ENCODE results near the gene RPA4.
"Not testable (repeated sequence)": the region's sequence is repeated elsewhere in the genome, so short reads cannot be mapped to it uniquely, and the experiment has no call there.

RPA4 gene, protein sequence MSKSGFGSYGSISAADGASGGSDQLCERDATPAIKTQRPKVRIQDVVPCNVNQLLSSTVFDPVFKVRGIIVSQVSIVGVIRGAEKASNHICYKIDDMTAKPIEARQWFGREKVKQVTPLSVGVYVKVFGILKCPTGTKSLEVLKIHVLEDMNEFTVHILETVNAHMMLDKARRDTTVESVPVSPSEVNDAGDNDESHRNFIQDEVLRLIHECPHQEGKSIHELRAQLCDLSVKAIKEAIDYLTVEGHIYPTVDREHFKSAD

GRCh38 chrX:96883608-96884007 is at the start of gene RPA4:
Gene RPA4, plus strand, starts transcription at chrX:96883908. Its CDS starts 403 bp downstream, at chrX:96884311.
- DNase-seq, result no peak

- no peak for DNase-seq
These were observed 49.6 kb upstream of the RPA4 start for GRCh38 chrX:96834137-96834536.

GRCh38 chrX:96835660-96836289 is 47.9 kb upstream of the RPA4 start:
- no peak for DNase-seq

DNA sequence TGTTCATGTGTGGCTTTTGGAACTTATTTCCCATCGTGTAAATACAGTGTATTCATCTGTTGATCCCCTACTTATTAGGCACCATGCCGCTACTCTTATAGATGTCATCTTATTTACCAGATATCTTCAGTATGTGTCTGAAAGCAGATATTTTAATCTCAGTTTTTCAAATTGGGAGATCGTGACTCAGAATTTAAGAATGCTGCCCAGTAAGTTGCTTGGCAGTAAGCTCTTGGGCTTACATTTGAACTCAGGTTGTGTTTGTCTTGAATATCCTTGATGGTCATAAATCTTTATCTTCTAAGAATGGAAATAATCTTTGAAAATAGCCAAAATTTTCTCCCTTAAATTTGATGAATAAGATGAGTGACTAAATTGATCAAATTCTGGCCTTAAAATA is 45.9 kb upstream of the RPA4 start:
- DNase-seq, result no peak

GRCh38 chrX:96838537-96838936 is 45.2 kb upstream of the RPA4 start:
- no peak for DNase-seq

DNA sequence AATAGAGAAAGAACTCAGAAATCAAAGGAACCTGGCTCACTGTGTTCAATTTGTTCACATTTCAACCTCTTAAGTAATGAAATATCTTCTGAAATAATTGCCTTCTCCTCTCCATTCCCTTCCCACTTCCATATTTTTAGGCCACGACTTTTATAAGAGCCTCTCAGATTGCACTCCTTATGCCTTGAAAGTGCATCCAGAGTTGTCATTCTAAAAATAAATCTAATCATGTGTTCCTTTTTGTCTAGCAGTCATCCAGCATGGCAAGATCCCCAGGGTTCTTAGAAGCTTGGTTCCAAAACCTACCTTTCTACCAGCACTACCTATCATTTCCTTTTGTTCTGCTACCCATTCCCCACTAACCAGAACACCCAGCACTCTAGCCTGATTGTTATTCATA is 42.4 kb upstream of the RPA4 start:
- no peak for DNase-seq

- DNase-seq, result not testable (repeated sequence)
These were observed 41.8 kb upstream of the RPA4 start for GRCh38 chrX:96841866-96842265.

GRCh38 chrX:96843566-96843965 is 40.1 kb upstream of the RPA4 start:
- DNase-seq, result no peak

DNA sequence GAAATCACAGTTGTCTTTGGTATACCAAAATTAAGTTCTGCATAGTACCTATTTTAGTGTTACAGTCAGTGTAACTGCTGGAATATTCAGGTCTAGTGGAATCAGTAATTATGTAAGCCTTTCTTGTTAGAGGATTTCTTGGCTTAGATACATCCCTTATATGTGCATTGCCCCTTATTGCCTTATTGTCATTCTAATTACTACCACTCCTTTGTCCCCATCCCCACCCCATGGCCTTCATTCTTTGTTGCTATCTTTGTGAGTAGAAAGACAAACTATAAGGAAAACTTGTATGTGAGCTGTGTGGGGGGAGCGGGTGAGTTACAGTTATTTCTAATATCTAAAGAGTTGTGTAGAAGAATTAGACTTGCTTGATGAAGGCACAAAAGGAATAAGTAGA is 36.9 kb upstream of the RPA4 start:
- DNase-seq, result no peak

DNA sequence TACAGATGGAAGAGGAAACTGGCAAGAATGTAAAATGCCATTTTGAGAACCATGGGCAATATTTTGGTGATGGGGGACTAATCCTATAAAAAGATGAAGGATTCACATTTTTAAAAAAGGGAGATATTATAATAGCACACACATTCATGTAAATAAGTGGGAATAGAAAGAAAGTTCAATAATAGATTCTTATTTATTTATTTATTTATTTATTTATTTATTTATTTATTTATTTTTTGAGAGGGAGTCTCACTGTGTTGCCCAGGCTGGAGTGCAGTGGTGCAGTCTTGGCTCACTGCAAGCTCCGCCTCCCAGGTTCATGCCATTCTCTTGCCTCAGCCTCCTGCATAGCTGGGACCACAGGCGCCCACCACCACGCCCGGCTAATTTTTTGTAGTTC is 24.3 kb upstream of the RPA4 start:
- DNase-seq, result not testable (repeated sequence)

- DNase-seq, result no peak
These were observed 22.5 kb upstream of the RPA4 start for GRCh38 chrX:96861218-96861617.

GRCh38 chrX:96861661-96862060 is 22.0 kb upstream of the RPA4 start:
- no peak for DNase-seq

GRCh38 chrX:96884027-96884426 is 319 bp downstream of the RPA4 start:
- DNase-seq, result no peak

DNA sequence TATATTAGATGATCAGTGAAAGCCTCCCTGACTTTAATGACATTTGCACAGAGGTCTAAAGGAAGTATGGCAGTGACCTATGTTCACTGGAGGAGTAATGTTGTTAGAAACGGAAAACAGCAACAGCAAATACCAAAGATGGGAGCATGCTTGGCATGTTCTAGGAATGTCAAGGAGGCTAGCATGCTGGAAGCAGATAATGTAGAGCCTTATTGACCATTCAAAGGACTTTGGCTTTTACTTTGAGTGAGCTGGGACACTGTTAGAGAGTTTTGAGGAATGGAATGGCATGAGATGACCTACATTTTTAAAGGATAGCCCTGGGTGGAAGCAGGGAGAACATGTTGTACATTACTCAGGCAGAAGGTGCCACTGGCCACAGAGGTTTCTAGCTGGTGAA is 6.0 kb downstream of the RPA4 start:
- no peak for DNase-seq

DNA sequence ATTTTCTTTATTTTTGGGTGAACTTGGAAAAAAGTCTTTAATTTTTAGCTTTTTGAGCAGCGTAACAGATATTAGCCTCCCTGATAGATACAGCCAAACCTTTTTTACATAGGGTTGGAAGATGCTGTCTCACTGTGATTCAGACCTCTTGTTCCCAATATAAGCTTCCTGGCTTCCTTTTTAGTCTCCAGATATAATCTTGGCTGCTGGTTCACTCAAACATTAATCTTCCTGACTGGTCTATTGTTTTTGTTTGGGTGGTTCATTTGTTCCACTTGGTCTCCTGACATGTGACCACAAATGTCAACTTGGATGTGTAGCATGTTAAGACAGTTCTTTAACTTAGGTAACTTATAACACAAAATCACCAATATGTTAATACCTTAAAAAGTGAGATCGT is 23.0 kb downstream of the RPA4 start:
- DNase-seq, result no peak

- no peak for DNase-seq
These were observed 24.0 kb downstream of the RPA4 start for GRCh38 chrX:96907516-96908272.

- DNase-seq, result no peak
These were observed 25.6 kb downstream of the RPA4 start for GRCh38 chrX:96909291-96909690.

DNA sequence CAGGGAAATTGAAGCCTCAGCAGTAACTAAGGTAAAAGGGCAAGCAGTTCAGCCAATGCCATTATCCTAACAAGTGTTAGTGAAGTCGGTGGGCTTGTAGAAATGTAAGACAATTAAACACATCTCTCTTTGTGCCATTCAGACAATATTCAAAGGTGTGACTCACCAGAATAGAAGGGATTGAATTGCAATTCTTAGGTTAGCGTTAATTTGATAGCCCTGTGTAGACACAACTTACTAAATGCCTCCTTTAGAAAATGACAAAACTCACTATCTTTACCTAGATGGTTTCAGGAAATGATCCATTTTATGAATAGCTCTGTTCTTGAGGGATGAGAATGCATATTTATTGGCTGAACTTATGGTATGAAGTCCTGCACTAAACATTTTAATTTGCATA is 35.2 kb downstream of the RPA4 start:
- DNase-seq, result no peak

- DNase-seq, result no peak
These were observed 36.0 kb downstream of the RPA4 start for GRCh38 chrX:96919672-96920071.

- no peak for DNase-seq
These were observed 40.9 kb downstream of the RPA4 start for GRCh38 chrX:96924581-96924980.

- DNase-seq, result no peak
These were observed 45.3 kb downstream of the RPA4 start for GRCh38 chrX:96929036-96929435.
